Bronchial epithelial cell (primary cell): ENCODE data around the gene TUBA4B. TPM values are rescaled to one million over a fixed set of nuclear protein-coding genes. Genes with fewer than 3 reads are reported as not detected.

Experiments
- DNase-seq: peaks from one replicate; pipeline ENCODE4 v3.0.0-alpha.2; 2010; ENCODE audit warnings: low read depth
- FAIRE-seq: peaks from 2 replicates; lab custom pipeline; 2011; peaks lifted over from hg19 to GRCh38; lab: Jason Lieb, UNC
- H3K27me3 ChIP-seq: 2 replicates; pipeline ENCODE4 v1.5.1; 2011; ENCODE audit warnings: low read length; ENCODE audit not compliant: control insufficient read depth, insufficient read depth
- H3K36me3 ChIP-seq: 2 replicates; pipeline ENCODE4 v1.5.1; 2011; ENCODE audit warnings: low read length; ENCODE audit not compliant: control insufficient read depth, insufficient read depth
- H3K4me3 ChIP-seq: 2 replicates; pipeline ENCODE4 v1.5.1; 2011; ENCODE audit warnings: mild to moderate bottlenecking, low read depth, low read length, control low read depth
- CTCF ChIP-seq: IDR thresholded peaks from 2 replicates; pipeline ENCODE4 v1.5.1; 2011; ENCODE audit warnings: mild to moderate bottlenecking, moderate library complexity, low read length, control low read depth, inconsistent platforms; ENCODE audit not compliant: insufficient read depth, severe bottlenecking
- total RNA-seq: library from RNA; depleted of rRNA; stranded (reverse); fragments of >200 nt; gene quantifications from 2 replicates; pipeline ENCODE4 v1.2.1, GENCODE V29; 2014

TUBA4B gene
- total RNA-seq, 1 donor from 2014 or later: not detected

DNA sequence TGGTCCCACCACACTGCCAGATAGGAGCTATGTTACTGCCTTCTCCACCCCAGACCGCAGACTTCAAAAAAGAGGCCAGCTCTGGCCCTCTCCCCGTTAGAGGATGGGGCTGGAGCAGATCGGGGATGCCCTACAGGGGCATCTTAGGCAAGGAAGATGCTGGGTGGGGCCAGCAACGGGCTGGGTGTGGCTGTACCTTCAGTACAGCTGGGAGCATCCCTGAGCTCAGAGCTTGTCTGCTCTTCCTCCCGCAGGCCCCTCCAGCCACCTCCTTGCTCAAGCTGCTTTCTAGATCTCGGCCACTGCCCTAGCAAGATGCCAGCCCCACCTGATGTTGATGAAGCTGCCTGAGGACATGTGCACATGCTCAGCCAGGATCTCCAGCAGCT is 46.3 kb downstream of the TUBA4B start:
- H3K27me3 ChIP-seq: peaks cover 16% of the 10 kb centered on the region
- no peaks in the 10 kb centered on the region for H3K36me3 ChIP-seq
- no peak for TF ChIP-seq CTCF
- no peak overlapping the region for H3K4me3 ChIP-seq
- FAIRE-seq (no peak), DNase-seq (no peak)

DNA sequence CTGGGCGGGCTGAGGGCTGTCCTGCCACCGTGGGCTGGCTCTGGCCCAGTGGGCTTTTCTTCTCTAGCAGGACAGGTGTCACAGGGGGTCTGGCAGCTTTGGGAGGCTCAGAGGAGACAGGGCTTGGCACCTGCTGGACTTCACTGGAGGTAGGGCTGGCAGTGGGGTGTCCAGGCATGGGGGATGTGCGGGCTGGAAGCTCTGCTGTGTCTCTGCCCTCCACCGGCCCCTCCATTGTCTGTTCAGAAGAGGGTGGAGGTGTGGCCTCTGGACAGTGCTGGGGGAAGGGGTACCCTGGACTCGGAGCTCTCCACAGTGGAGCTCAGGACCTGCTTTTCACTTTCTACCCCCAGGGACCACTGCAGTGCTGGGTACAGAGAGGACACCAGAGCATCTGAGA is 47.0 kb downstream of the TUBA4B start:
- FAIRE-seq (no peak), DNase-seq (no peak)
- H3K36me3 ChIP-seq: no peaks in the 10 kb centered on the region
- no peak for TF ChIP-seq CTCF
- no peak overlapping the region for H3K4me3 ChIP-seq
- peaks cover 16% of the 10 kb centered on the region for H3K27me3 ChIP-seq

- TF ChIP-seq CTCF: no peak
- DNase-seq (no peak), FAIRE-seq (no peak)
- Histone ChIP-seq H3K4me3 (no peak overlapping the region), H3K36me3 (no peaks in the 10 kb centered on the region), H3K27me3 (peaks cover 18% of the 10 kb centered on the region)
Measured at GRCh38 chr2:219302412-219302968, 49.4 kb downstream of the TUBA4B start.

DNA sequence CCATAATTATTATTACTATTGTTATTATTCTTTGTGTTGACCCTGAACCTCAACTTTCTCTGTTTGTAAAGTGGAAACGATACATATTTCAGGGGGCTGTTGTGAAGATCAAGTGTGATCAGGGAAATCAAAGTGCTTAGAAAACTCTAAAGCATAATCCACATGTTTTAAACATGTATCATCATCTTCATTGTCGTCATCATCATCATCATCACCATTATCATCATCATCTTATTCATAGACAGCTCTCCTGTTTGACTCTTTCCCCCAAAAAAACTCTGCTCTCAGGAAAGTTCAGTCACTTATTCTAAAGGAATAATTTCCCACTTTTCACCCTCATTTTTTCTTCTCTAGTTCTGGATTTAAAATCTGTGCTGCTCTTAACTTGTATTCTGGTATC is 51.2 kb downstream of the TUBA4B start:
- FAIRE-seq: no peak
- no peak for TF ChIP-seq CTCF
- no peak for DNase-seq
- Histone ChIP-seq H3K36me3 (no peaks in the 10 kb centered on the region), H3K4me3 (no peak overlapping the region), H3K27me3 (peaks cover 22% of the 10 kb centered on the region)

DNA sequence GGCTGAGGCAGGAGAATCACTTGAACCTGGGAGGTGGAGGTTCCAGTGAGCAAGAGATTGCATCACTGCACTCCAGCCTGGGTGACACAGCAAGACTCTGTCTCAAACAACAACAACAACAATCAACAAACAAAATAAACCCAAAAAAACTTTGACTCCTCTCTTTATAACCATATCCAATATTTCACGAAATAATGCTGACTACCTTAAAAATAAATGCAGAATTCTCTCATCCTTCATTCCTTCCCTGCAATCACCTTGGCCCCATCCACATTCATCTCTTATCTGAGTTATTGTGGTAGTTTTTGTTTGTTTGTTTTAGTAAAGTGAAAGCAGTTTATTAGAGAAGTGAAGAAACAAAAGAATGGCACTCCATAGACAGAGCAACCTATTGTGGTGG is 53.0 kb downstream of the TUBA4B start:
- no peaks in the 10 kb centered on the region for H3K36me3 ChIP-seq
- FAIRE-seq (no peak), DNase-seq (no peak)
- H3K4me3 ChIP-seq: no peak overlapping the region
- H3K27me3 ChIP-seq: peaks cover 20% of the 10 kb centered on the region
- TF ChIP-seq CTCF: no peak
